ENCODE data around the gene P2RY1.

Gene P2RY1, protein sequence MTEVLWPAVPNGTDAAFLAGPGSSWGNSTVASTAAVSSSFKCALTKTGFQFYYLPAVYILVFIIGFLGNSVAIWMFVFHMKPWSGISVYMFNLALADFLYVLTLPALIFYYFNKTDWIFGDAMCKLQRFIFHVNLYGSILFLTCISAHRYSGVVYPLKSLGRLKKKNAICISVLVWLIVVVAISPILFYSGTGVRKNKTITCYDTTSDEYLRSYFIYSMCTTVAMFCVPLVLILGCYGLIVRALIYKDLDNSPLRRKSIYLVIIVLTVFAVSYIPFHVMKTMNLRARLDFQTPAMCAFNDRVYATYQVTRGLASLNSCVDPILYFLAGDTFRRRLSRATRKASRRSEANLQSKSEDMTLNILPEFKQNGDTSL

DNA sequence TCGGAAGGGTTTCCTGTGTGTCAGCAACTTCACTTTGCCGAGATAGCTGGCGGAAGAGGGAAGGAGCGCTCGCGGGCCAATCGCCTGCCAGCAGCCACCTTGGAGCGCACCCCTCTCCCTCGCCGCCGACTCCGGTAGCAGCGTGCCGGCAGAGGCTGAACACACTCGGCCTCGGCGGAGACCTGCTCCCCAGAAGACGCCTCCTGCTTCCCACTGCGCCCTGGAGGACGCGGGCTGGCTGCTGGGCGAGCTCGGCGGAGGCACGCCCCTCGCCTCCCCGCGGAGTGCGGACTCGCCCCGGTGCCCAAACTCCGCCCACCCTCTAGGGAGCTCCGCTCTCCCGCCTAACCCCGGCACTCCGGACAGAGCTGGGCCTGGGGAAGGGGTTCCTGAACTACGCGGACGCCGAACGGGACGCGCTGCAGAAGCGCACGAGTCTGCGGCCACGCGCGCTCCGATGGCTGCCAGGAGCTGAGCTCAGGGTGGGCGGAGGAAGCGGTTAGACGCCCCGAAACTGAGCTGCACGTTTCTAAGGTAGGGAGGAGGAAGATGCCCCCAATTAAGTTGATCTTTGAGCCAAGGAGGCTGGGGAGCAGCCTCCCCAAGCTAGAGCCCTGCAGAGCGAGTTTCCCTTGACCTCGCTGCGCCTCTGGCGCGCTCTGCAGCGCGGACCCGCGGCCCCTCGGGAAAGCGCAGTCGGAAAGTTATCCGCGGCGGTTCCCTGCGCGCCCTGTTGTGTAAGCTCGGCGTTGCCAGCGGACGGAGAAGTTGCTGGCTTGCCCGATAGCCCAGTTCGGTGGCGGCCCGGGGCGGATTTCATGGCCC, at the start of gene P2RY1:
Gene P2RY1 (plus strand): TSS at position 356 of the 825 bp plus-strand sequence. CDS start 652 bp downstream, outside the sequence.
- Histone ChIP-seq H3K9me3 (ENCODE audit: control insufficient read depth, low read length) (no peaks in the 10 kb centered on the region), H3K4me1 (ENCODE audit: control insufficient read depth, insufficient read depth, low read length) (peaks cover 6% of the 10 kb centered on the region), H3K4me3 (ENCODE audit: low read length) (peak within 1 kb of the TSS; percentile 96), H3K36me3 (ENCODE audit: control insufficient read depth, insufficient read depth, low read length, severe bottlenecking) (no peaks in the 10 kb centered on the region), H3K27me3 (replicated peaks; ENCODE audit: control insufficient read depth, insufficient read depth, low read length) (peaks cover 11% of the 10 kb centered on the region), H3K9ac (ENCODE audit: low read length) (peak within 1 kb of the TSS; percentile 83)
- peak; percentile 36 for DNase-seq (ENCODE audit: low read depth)

DNA sequence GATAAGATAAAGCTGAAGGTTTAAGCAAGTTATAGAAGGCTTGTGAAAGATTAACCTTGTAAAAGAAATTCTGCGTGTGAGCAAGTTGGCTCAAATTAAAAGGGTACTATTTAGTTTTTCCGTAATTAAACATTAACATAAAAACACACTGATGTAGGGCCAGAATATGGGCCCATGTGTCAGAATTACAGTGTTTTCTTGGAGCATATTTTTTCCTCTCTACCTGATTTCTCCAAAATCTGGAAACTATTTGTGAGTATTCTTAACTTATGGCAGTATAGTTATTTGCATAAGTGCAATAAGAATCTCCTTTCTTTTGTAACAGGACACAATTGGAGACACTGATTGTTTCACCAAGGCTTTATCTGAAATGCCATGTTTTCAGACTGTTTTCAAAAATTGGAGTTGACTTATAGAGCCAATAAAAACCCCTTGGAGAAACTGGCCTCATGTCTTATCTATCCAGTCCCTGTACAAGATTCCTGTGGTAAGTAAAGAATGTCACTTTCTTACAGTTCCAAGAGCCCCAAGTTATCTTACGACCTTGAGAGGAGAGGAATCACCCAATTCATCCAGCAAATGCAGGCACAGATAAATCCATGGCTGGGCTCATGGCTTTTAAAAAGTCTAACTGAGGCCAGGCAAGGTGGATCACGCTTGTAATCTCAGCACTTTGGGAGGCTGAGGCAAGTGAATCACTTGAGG, 47.8 kb upstream of the P2RY1 start:
- no peak overlapping the region for H3K9ac ChIP-seq (ENCODE audit: low read length)
- peaks cover 12% of the 10 kb centered on the region for H3K9me3 ChIP-seq (ENCODE audit: control insufficient read depth, low read length)
- no peak for DNase-seq (ENCODE audit: low read depth)
- no peaks in the 10 kb centered on the region for H3K36me3 ChIP-seq (ENCODE audit: control insufficient read depth, insufficient read depth, low read length, severe bottlenecking)
- no peak overlapping the region for H3K4me3 ChIP-seq (ENCODE audit: low read length)
- H3K4me1 ChIP-seq (ENCODE audit: control insufficient read depth, insufficient read depth, low read length): no peaks in the 10 kb centered on the region
- H3K27me3 ChIP-seq (replicated peaks; ENCODE audit: control insufficient read depth, insufficient read depth, low read length): no peaks in the 10 kb centered on the region

DNA sequence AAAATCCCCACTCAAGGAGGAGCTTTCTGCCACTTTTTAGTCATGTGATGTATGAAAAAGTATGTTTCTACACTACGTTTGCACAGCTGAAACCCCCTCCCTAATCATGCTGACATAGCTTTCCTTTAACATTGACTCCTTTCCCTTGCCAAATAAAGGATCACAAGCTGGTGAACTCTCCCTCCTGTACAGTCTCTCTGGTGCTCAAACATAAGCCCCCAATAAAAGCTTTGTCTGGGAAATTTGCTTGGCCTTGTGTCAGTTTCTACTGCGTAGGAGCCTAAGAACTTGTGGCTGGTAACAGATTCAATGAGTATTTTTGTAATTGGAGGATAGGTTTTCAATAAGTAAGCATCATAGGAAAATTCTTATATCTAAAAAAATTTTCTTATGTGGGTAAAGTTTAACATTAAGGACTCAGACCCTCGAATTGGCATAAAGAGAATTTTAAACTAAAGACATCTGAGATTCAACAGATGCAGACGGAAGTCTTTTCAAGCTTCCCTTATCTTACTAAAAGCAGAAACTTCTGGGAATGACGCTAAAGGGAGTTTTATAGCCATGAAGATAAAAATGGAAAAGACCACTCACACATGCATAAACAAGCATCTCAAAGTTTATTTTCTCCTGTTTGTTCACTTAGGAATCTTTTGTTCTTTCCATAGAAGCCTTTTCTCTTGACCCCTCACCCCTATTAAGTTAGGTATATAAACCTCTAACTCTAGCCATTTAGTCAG, 44.1 kb upstream of the P2RY1 start:
- H3K4me1 ChIP-seq (ENCODE audit: control insufficient read depth, insufficient read depth, low read length): no peaks in the 10 kb centered on the region
- no peak for DNase-seq (ENCODE audit: low read depth)
- no peaks in the 10 kb centered on the region for H3K27me3 ChIP-seq (replicated peaks; ENCODE audit: control insufficient read depth, insufficient read depth, low read length)
- no peak overlapping the region for H3K9ac ChIP-seq (ENCODE audit: low read length)
- no peaks in the 10 kb centered on the region for H3K36me3 ChIP-seq (ENCODE audit: control insufficient read depth, insufficient read depth, low read length, severe bottlenecking)
- no peak overlapping the region for H3K4me3 ChIP-seq (ENCODE audit: low read length)
- peaks cover 12% of the 10 kb centered on the region for H3K9me3 ChIP-seq (ENCODE audit: control insufficient read depth, low read length)

DNA sequence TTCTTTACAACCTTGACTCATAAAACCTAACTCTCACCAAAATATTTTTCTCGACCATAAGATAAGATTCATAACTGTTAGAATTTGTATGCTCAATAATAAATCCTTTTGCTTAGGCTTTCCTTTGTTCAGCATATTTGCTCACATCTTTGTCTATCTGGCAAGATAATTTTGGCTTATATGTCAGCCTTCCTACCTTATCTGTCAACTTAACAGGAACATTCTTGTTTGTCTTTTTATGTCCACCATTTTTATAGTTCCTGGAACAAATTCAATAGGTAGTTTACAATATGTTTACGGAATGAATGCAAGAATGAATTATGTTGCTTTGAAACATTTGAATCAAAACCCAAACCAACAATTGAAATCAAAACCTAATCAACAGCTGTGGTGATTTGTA, 41.0 kb upstream of the P2RY1 start:
- Histone ChIP-seq H3K9ac (ENCODE audit: low read length) (no peak overlapping the region), H3K4me1 (ENCODE audit: control insufficient read depth, insufficient read depth, low read length) (no peaks in the 10 kb centered on the region), H3K4me3 (ENCODE audit: low read length) (no peak overlapping the region), H3K27me3 (replicated peaks; ENCODE audit: control insufficient read depth, insufficient read depth, low read length) (no peaks in the 10 kb centered on the region), H3K36me3 (ENCODE audit: control insufficient read depth, insufficient read depth, low read length, severe bottlenecking) (no peaks in the 10 kb centered on the region), H3K9me3 (ENCODE audit: control insufficient read depth, low read length) (no peaks in the 10 kb centered on the region)
- no peak for DNase-seq (ENCODE audit: low read depth)

DNA sequence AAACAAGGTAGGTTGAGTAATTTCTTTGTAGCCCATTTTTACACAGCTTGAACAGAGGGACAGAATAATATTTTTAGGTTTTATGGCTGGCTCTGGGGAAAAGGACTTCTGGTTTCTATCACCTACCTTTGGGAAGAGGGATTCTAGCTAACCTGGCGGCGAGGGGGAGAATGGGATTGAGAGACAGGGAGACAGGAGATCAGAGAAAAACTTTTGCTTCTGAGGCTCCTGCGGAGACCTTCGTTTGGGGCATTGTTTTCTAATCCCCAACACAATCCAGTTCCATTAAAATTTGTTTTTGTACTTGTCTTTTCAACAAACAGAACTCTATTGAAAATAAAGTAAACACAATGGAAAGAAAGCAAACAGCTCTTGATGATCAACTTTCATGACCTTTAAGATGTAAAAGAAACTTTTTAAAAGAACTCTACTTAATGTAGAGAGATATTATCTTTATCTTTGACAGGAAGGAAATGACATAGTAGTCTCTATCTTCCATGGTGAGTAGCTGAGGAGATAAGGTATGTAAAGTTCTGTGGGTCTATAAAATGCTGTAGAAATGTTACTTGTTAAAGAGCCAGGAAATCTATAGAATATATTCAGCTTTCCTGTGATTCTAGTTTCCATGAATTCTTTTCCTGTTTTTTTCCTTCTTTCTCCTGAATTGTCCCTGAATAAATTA, 37.0 kb upstream of the P2RY1 start:
- Histone ChIP-seq H3K4me1 (ENCODE audit: control insufficient read depth, insufficient read depth, low read length) (no peaks in the 10 kb centered on the region), H3K36me3 (ENCODE audit: control insufficient read depth, insufficient read depth, low read length, severe bottlenecking) (no peaks in the 10 kb centered on the region), H3K27me3 (replicated peaks; ENCODE audit: control insufficient read depth, insufficient read depth, low read length) (no peaks in the 10 kb centered on the region), H3K9ac (ENCODE audit: low read length) (no peak overlapping the region), H3K9me3 (ENCODE audit: control insufficient read depth, low read length) (no peaks in the 10 kb centered on the region), H3K4me3 (ENCODE audit: low read length) (no peak overlapping the region)
- no peak for DNase-seq (ENCODE audit: low read depth)

DNA sequence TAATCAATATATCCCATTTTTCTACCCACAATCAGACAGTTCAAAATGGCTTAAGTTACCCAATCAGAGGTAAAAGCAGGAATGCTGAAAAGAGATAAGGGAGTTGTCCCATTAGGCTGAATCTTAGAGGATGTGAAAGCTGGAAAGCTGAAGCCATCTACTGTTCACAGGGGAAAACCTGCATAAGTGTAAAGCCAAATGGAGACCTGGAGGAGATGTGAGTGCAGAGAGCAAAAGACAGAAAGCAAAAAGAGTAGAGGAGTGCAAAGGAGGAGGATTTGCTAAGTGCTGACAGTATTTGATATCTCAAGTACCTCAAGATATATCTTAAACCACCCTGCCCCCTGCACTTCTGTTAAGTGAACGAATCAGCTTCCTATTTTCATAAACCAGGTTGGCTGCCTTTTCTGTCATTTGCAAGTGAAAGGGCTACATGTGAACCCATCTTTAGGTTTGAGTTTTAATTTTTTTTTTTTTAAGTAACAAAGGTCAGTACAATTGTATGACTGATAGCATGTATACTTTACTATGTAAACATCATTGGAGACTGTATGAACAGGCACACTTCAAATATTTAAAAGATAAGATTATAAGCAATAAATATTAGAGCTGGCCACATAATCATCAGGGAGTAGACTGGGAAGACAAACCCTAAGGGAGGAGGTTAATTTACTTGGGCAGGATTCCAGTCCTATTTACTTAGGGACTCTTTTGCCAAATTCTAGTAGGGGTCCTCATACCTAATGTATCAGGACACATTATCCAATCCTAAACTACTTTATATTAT, 22.8 kb upstream of the P2RY1 start:
- DNase-seq (ENCODE audit: low read depth): no peak
- H3K4me3 ChIP-seq (ENCODE audit: low read length): no peak overlapping the region
- H3K27me3 ChIP-seq (replicated peaks; ENCODE audit: control insufficient read depth, insufficient read depth, low read length): no peaks in the 10 kb centered on the region
- H3K36me3 ChIP-seq (ENCODE audit: control insufficient read depth, insufficient read depth, low read length, severe bottlenecking): no peaks in the 10 kb centered on the region
- H3K9me3 ChIP-seq (ENCODE audit: control insufficient read depth, low read length): no peaks in the 10 kb centered on the region
- H3K4me1 ChIP-seq (ENCODE audit: control insufficient read depth, insufficient read depth, low read length): no peaks in the 10 kb centered on the region
- no peak overlapping the region for H3K9ac ChIP-seq (ENCODE audit: low read length)

DNA sequence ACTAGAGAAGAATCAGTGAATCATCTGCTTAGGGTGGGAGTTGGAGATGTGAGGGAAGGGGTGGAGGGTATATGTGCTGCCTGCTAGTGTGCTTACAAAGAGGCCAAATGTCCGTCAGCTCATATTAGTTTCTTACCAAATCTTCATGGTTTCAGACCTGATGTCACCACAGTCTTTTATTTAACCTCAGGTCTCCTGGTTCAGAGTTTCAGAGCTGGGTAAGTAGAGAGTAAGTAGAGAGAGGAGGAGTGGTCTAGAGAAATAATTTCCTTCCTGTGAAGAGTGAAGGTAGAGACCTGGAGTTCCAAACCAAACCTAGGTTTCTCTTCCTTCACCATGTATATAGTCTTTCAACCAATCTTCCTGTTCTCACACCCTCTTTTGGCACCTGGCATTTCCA, 17.5 kb upstream of the P2RY1 start:
- no peak overlapping the region for H3K9ac ChIP-seq (ENCODE audit: low read length)
- H3K36me3 ChIP-seq (ENCODE audit: control insufficient read depth, insufficient read depth, low read length, severe bottlenecking): no peaks in the 10 kb centered on the region
- H3K4me1 ChIP-seq (ENCODE audit: control insufficient read depth, insufficient read depth, low read length): no peaks in the 10 kb centered on the region
- no peaks in the 10 kb centered on the region for H3K9me3 ChIP-seq (ENCODE audit: control insufficient read depth, low read length)
- no peaks in the 10 kb centered on the region for H3K27me3 ChIP-seq (replicated peaks; ENCODE audit: control insufficient read depth, insufficient read depth, low read length)
- DNase-seq (ENCODE audit: low read depth): no peak
- H3K4me3 ChIP-seq (ENCODE audit: low read length): no peak overlapping the region

DNA sequence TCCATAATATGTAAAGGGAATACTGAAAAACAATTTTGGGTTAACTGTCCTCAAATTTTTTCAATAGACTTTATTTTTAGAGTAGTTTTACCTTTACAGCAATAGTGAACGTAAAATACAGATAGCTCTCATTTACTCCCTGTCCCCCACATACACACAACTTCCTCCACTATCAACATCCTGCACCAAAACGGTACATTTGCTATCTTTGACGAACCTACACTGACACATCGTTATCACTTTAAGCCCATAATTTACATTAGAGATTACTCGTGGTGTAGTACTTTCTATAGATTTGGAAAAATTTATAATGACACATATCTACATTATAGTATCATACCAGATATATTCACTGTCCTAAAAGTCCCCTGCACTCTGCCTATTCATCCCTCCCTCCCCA, 16.9 kb upstream of the P2RY1 start:
- DNase-seq (ENCODE audit: low read depth): no peak
- Histone ChIP-seq H3K9ac (ENCODE audit: low read length) (no peak overlapping the region), H3K4me1 (ENCODE audit: control insufficient read depth, insufficient read depth, low read length) (no peaks in the 10 kb centered on the region), H3K27me3 (replicated peaks; ENCODE audit: control insufficient read depth, insufficient read depth, low read length) (no peaks in the 10 kb centered on the region), H3K4me3 (ENCODE audit: low read length) (no peak overlapping the region), H3K9me3 (ENCODE audit: control insufficient read depth, low read length) (no peaks in the 10 kb centered on the region), H3K36me3 (ENCODE audit: control insufficient read depth, insufficient read depth, low read length, severe bottlenecking) (no peaks in the 10 kb centered on the region)

DNA sequence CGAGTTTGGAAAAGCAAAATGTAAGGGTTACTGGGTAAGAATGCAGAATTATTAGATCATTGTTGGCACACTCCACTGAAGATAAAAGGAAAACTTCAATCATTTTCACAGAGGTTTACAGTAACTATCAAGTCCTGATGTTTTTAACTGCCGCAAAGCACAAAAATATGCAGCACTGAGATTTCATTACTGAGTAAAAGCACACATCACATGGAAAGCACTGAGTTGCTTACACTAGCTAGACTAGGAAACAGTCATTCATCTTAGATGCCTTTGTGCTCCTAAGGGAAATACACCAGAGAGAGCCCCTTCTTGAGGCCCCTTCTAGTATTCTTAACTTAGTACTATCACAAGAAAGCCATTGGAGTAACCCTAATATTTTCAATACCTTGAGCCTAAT, 11.8 kb upstream of the P2RY1 start:
- Histone ChIP-seq H3K9me3 (ENCODE audit: control insufficient read depth, low read length) (no peaks in the 10 kb centered on the region), H3K4me3 (ENCODE audit: low read length) (no peak overlapping the region), H3K36me3 (ENCODE audit: control insufficient read depth, insufficient read depth, low read length, severe bottlenecking) (no peaks in the 10 kb centered on the region), H3K4me1 (ENCODE audit: control insufficient read depth, insufficient read depth, low read length) (peaks cover 21% of the 10 kb centered on the region), H3K27me3 (replicated peaks; ENCODE audit: control insufficient read depth, insufficient read depth, low read length) (no peaks in the 10 kb centered on the region), H3K9ac (ENCODE audit: low read length) (no peak overlapping the region)
- no peak for DNase-seq (ENCODE audit: low read depth)

DNA sequence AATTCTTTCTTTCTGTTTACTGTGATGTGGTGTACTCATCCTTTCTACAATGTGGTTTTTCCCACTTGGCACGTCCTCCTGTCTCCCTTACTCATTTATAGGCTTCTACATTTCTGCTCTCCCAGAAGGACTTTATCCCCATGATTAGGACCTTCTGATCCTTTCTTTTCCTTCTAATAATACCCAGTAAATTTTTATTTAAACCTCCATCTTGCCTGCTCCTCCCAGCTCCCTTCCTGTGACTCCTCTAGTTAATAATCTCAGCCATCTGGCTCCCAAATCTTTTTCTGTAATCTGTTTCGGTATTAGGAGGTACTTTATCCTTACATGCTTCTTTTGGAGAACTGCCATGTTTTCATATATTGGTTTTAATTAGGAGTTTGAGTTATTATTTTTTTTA, 11.2 kb upstream of the P2RY1 start:
- Histone ChIP-seq H3K4me1 (ENCODE audit: control insufficient read depth, insufficient read depth, low read length) (peaks cover 21% of the 10 kb centered on the region), H3K27me3 (replicated peaks; ENCODE audit: control insufficient read depth, insufficient read depth, low read length) (no peaks in the 10 kb centered on the region), H3K36me3 (ENCODE audit: control insufficient read depth, insufficient read depth, low read length, severe bottlenecking) (no peaks in the 10 kb centered on the region), H3K4me3 (ENCODE audit: low read length) (no peak overlapping the region), H3K9ac (ENCODE audit: low read length) (no peak overlapping the region), H3K9me3 (ENCODE audit: control insufficient read depth, low read length) (no peaks in the 10 kb centered on the region)
- DNase-seq (ENCODE audit: low read depth): no peak
